MM.1S (cell line): ENCODE data around the gene FCER1G.

Experiments used
- DNase-seq: peaks from one replicate; pipeline ENCODE4 v3.0.0-alpha.2; 2015
- H2AFZ ChIP-seq: fragments of 300-600 bp; sonication (generic); 2 replicates; pipeline ENCODE4 v1.6.0; 2016; ENCODE audit warnings: antibody characterized with exemption, low read length
- H3F3A ChIP-seq: fragments of 300-600 bp; sonication (generic); 2 replicates; pipeline ENCODE4 v1.6.1; 2016; ENCODE audit warnings: mild to moderate bottlenecking, antibody characterized with exemption, low read length, moderate library complexity, mixed read lengths; ENCODE audit not compliant: insufficient read depth
- H3K27ac ChIP-seq: fragments of 300-600 bp; sonication (generic); 2 replicates; pipeline ENCODE4 v1.5.1; 2016; ENCODE audit warnings: mild to moderate bottlenecking, low read length
- H3K27me3 ChIP-seq: fragments of 300-600 bp; sonication (generic); replicated peaks from 2 replicates; pipeline ENCODE4 v1.6.0; 2016; ENCODE audit warnings: low read length; ENCODE audit not compliant: insufficient read depth
- H3K36me3 ChIP-seq: fragments of 300-600 bp; sonication (generic); replicated peaks from 2 replicates; pipeline ENCODE4 v1.6.1; 2016; ENCODE audit warnings: mild to moderate bottlenecking, low read length, mixed read lengths; ENCODE audit not compliant: insufficient read depth
- H3K4me1 ChIP-seq: fragments of 300-600 bp; sonication (generic); 2 replicates; pipeline ENCODE4 v1.6.1; 2016; ENCODE audit warnings: low read length, mixed read lengths
- H3K4me2 ChIP-seq: fragments of 300-600 bp; sonication (generic); 2 replicates; pipeline ENCODE4 v1.6.0; 2016; ENCODE audit warnings: low read depth, low read length
- H3K4me3 ChIP-seq: fragments of 300-600 bp; sonication (generic); 2 replicates; pipeline ENCODE4 v1.5.1; 2016; ENCODE audit warnings: low read length, mixed read lengths
- H3K79me2 ChIP-seq: fragments of 300-600 bp; sonication (generic); 2 replicates; pipeline ENCODE4 v1.6.1; 2016; ENCODE audit warnings: mixed run types, low read length, mixed read lengths
- H3K9ac ChIP-seq: fragments of 300-600 bp; sonication (generic); 2 replicates; pipeline ENCODE4 v1.6.1; 2016; ENCODE audit warnings: low read length, mixed read lengths
- H3K9me2 ChIP-seq: fragments of 300-600 bp; sonication (generic); replicated peaks from 2 replicates; pipeline ENCODE4 v1.6.1; 2016; ENCODE audit warnings: mild to moderate bottlenecking, low read length, mixed read lengths; ENCODE audit not compliant: insufficient read depth
- H3K9me3 ChIP-seq: fragments of 300-600 bp; sonication (generic); replicated peaks from 2 replicates; pipeline ENCODE4 v1.6.1; 2016; ENCODE audit warnings: mild to moderate bottlenecking, low read length, mixed read lengths; ENCODE audit not compliant: insufficient read depth
- H4K20me1 ChIP-seq: fragments of 300-600 bp; sonication (generic); 2 replicates; pipeline ENCODE4 v1.6.1; 2016; ENCODE audit warnings: mild to moderate bottlenecking, low read length, moderate library complexity, mixed read lengths; ENCODE audit not compliant: insufficient read depth
- EZH2 ChIP-seq: fragments of 300-600 bp; sonication (generic); optimal IDR thresholded peaks from 2 replicates; pipeline ENCODE3; 2017; ENCODE audit warnings: low read depth, mild to moderate bottlenecking, antibody characterized with exemption, low read length, mixed read lengths
- EZH2phosphoT487 ChIP-seq: fragments of 300-600 bp; sonication (generic); IDR thresholded peaks from 2 replicates; pipeline ENCODE4 v1.6.1; 2018; ENCODE audit warnings: antibody characterized with exemption, low read length
- TF ChIP-seq, protein P1 (sequence below): fragments of 300-600 bp; sonication (generic); IDR thresholded peaks from 2 replicates; pipeline ENCODE4 v1.5.1; 2016; ENCODE audit warnings: antibody characterized with exemption, low read length, mixed read lengths

Gene FCER1G

DNA sequence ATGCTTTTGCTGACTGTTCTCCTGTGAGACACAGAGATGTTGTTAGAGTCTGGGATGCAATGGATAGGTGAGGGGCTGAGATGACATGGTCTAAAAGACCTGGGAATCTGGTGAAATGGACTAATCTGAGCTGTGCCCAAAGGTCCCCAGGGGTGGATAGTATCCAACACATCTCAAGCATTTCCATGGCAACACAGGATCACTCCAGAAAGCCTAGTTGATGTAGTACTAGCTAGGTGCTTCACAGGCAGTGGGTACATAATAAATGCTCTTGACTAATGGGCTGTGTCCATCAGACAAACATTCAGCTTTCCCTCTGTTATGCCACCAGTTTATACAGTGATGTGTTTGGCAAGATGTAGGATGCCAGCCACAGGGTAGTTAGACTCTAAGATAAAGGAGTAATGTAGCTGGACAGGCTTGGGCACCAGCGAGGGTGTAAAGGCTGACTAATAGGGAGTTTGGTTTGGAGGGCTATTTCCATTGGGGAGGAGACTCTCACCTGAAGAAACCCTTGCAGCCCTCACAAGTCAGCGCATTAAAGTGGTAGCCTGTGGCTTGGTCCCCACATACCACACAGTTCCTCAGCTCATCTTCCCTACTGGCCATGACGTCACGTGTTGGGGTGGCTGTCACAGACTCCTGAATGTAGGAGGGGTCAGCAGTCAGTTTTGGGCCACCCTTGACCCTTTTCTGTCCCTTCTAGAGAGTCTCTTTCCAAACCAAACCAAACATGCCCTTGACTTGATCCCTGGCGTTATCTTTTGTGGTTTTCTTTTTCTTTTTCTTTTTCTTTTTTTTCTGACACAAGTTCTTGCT lies 21.1 kb downstream of the FCER1G start:
- Histone ChIP-seq H3F3A (no peaks in the 10 kb centered on the region), H3K9me3 (no peaks in the 10 kb centered on the region), H3K9ac (no peak overlapping the region), H3K27ac (no peak overlapping the region), H3K9me2 (no peaks in the 10 kb centered on the region), H4K20me1 (no peaks in the 10 kb centered on the region), H3K4me3 (no peak overlapping the region), H2AFZ (no peak overlapping the region), H3K27me3 (no peaks in the 10 kb centered on the region), H3K79me2 (no peaks in the 10 kb centered on the region), H3K4me2 (no peak overlapping the region), H3K4me1 (no peaks in the 10 kb centered on the region), H3K36me3 (no peaks in the 10 kb centered on the region)
- TF ChIP-seq, protein P1, sequence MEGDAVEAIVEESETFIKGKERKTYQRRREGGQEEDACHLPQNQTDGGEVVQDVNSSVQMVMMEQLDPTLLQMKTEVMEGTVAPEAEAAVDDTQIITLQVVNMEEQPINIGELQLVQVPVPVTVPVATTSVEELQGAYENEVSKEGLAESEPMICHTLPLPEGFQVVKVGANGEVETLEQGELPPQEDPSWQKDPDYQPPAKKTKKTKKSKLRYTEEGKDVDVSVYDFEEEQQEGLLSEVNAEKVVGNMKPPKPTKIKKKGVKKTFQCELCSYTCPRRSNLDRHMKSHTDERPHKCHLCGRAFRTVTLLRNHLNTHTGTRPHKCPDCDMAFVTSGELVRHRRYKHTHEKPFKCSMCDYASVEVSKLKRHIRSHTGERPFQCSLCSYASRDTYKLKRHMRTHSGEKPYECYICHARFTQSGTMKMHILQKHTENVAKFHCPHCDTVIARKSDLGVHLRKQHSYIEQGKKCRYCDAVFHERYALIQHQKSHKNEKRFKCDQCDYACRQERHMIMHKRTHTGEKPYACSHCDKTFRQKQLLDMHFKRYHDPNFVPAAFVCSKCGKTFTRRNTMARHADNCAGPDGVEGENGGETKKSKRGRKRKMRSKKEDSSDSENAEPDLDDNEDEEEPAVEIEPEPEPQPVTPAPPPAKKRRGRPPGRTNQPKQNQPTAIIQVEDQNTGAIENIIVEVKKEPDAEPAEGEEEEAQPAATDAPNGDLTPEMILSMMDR: no peak
- TF ChIP-seq EZH2phosphoT487 (no peak), EZH2 (no peak)
- DNase-seq: no peak

DNA sequence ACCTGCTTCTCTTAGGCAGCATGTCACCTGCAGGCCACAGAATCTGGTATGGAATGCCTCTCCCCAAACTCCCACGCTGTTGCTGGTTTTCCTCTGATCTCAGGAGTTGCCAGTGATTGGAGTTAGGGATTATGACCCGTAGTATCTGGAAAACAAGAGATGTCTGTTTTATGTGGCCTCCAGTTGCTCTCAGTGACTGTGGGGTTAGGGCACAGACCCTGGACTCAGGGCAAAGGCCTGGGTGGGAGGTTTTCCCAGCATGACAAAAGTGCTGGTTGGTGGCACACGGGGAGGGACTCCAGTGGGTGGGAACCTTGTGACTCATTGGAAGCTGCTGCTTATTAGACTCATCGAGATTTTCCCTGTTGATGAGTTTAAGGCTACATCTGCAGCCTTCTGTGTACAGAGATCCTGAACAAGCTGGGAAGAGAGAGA lies 23.0 kb downstream of the FCER1G start, which contains the start of gene NR1I3:
Gene NR1I3 (minus strand): TSS at position 165 of the 435 bp plus-strand sequence. CDS start 1,638 bp downstream, outside the sequence.
- TF ChIP-seq, protein P1: no peak
- TF ChIP-seq EZH2phosphoT487: no peak
- no peak for TF ChIP-seq EZH2
- H3K9me3 ChIP-seq: no peaks in the 10 kb centered on the region
- H3K36me3 ChIP-seq: no peaks in the 10 kb centered on the region
- no peaks in the 10 kb centered on the region for H3K4me1 ChIP-seq
- H3K4me2 ChIP-seq: no peak within 1 kb of the TSS
- no peaks in the 10 kb centered on the region for H3K9me2 ChIP-seq
- no peaks in the 10 kb centered on the region for H3K27me3 ChIP-seq
- no peak within 1 kb of the TSS for H3K27ac ChIP-seq
- no peaks in the 10 kb centered on the region for H3K79me2 ChIP-seq
- no peaks in the 10 kb centered on the region for H3F3A ChIP-seq
- H4K20me1 ChIP-seq: no peaks in the 10 kb centered on the region
- H3K9ac ChIP-seq: no peak within 1 kb of the TSS
- DNase-seq: no peak
- H3K4me3 ChIP-seq: no peak within 1 kb of the TSS
- no peak within 1 kb of the TSS for H2AFZ ChIP-seq

DNA sequence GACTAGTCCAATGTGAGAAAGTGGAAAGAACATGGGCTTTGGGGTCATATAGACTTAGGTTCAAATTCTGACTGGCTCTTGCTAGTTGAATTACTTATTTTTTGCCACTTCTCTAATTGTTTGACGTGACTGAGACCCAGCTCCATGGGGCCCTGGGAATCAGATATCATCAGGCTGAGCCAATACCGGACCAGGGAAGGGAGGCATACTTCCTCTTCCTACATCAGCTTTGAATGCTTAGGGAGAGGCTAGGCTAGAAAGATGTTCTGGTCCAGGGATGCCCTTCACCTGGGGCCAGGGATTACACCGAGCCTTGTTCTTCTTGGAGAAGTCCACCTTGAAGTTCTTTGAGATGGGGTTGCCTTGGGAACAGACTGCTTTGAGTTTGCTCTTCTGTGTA lies 26.6 kb downstream of the FCER1G start:
- Histone ChIP-seq H3K9me2 (no peaks in the 10 kb centered on the region), H3K4me2 (no peak overlapping the region), H3K9ac (no peak overlapping the region), H3K27me3 (no peaks in the 10 kb centered on the region), H3K4me1 (no peaks in the 10 kb centered on the region), H3K36me3 (no peaks in the 10 kb centered on the region), H3F3A (no peaks in the 10 kb centered on the region), H3K9me3 (no peaks in the 10 kb centered on the region), H3K27ac (no peak overlapping the region), H3K79me2 (no peaks in the 10 kb centered on the region), H3K4me3 (no peak overlapping the region), H4K20me1 (no peaks in the 10 kb centered on the region), H2AFZ (no peak overlapping the region)
- no peak for DNase-seq
- no peak for TF ChIP-seq EZH2
- TF ChIP-seq EZH2phosphoT487: no peak
- TF ChIP-seq, protein P1: no peak
